HepG2 (cell line): ENCODE data around the gene ELN. TPM values are rescaled to one million over a fixed set of nuclear protein-coding genes. Genes with fewer than 3 reads are reported as not detected.

ENCODE experiments used
- ATAC-seq: fragments of 200-7000 bp; cut with Tn5 transposase; 3 replicates; pipeline ENCODE4 v1.9.1; 2020; ENCODE audit warnings: mild to moderate bottlenecking, moderate library complexity
- BruUV-seq: library from RNA; stranded (reverse); fragments of 400-500 nt; replicated peaks from 2 replicates; lab custom pipeline; 2021; lab: Mats Ljungman, UMichigan
- CTCF ChIA-PET: fragments of 300-600 bp; formaldehyde crosslinking; extraction: SDS; loops from one replicate; lab custom pipeline; 2021; ENCODE audit warnings: low total read pairs, inconsistent platforms, low intra/inter-chr PET ratio; lab: Yijun Ruan, JAX
- POLR2A ChIA-PET: fragments of 350-600 bp; sonication (Branson Sonifier 250); formaldehyde crosslinking; loops from one replicate; lab custom pipeline; 2020; ENCODE audit warnings: antibody characterized with exemption, inconsistent platforms; lab: Yijun Ruan, JAX
- DNase-seq: peaks from one replicate; pipeline ENCODE4 v3.0.0-alpha.2; 2015; ENCODE audit warnings: low spot score
- FAIRE-seq: peaks from 3 replicates; lab custom pipeline; 2011; peaks lifted over from hg19 to GRCh38; lab: Jason Lieb, UNC
- H2AFZ ChIP-seq: one replicate; pipeline ENCODE4 v1.6.1; 2011; ENCODE audit warnings: low read length, inconsistent platforms
- H3K27ac ChIP-seq: fragments of 300-600 bp; 3 replicates; pipeline ENCODE4 v1.8.0; 2011; ENCODE audit warnings: mixed run types, mild to moderate bottlenecking, mixed read lengths, low read length, inconsistent platforms; ENCODE audit not compliant: insufficient read depth; ENCODE audit errors: extremely low read length
- H3K27me3 ChIP-seq, 2 experiments: fragments of 200-600 bp in 1 of 2; 2 replicates in 1 of 2; 3 replicates in 1 of 2; pipeline versions ENCODE4 v1.6.0 to v1.8.0; 2011; ENCODE audit warnings: low read length in 2 of 2, mild to moderate bottlenecking in 2 of 2, moderate library complexity in 2 of 2, inconsistent platforms in 1 of 2; ENCODE audit not compliant: insufficient read depth in 2 of 2, control insufficient read depth in 1 of 2
- H3K36me3 ChIP-seq, 2 experiments: fragments of 200-600 bp in 1 of 2; replicated peaks in 1 of 2; 2 replicates in 1 of 2; 3 replicates in 1 of 2; pipeline versions ENCODE4 v1.5.1 to v1.8.0; 2011; ENCODE audit warnings: low read length in 2 of 2, inconsistent platforms in 1 of 2; ENCODE audit not compliant: insufficient read depth in 2 of 2, control insufficient read depth in 1 of 2
- H3K4me1 ChIP-seq: 2 replicates; pipeline ENCODE4 v1.5.1; 2012; ENCODE audit warnings: low read length, inconsistent platforms; ENCODE audit not compliant: insufficient read depth
- H3K4me2 ChIP-seq: 2 replicates; pipeline ENCODE4 v1.6.0; 2011; ENCODE audit warnings: low read depth, low read length, inconsistent platforms
- H3K4me3 ChIP-seq, 3 experiments: fragments of 200-600 bp in 1 of 3; sonication (generic), shearing (Covaris generic) in 1 of 3; replicated peaks in 1 of 3; 2 replicates each; pipeline ENCODE4 v1.5.1; 2011 to 2016; ENCODE audit warnings: low read length in 3 of 3, inconsistent platforms in 2 of 3, low read depth in 2 of 3, mild to moderate bottlenecking in 2 of 3, control low read depth in 1 of 3, mixed read lengths in 1 of 3; ENCODE audit not compliant: insufficient read depth in 1 of 3
- H3K79me2 ChIP-seq: one replicate; pipeline ENCODE4 v1.6.1; 2011; ENCODE audit warnings: low read length, inconsistent platforms; ENCODE audit not compliant: insufficient read depth
- H3K9ac ChIP-seq: 2 replicates; pipeline ENCODE4 v1.6.0; 2011; ENCODE audit warnings: mild to moderate bottlenecking, low read depth, low read length, inconsistent platforms; ENCODE audit not compliant: insufficient read depth
- H3K9me3 ChIP-seq: 2 replicates; pipeline ENCODE4 v1.5.1; 2012; ENCODE audit warnings: mild to moderate bottlenecking, low read length
- H4K20me1 ChIP-seq: 2 replicates; pipeline ENCODE4 v1.6.0; 2011; ENCODE audit warnings: inconsistent platforms, mild to moderate bottlenecking, low read length, moderate library complexity; ENCODE audit not compliant: insufficient read depth
- FOXO1 ChIP-seq: sonication (generic); formaldehyde crosslinking; IDR thresholded peaks from 2 replicates; pipeline ENCODE4 v1.4.0; 2020; ENCODE audit warnings: missing genetic modification reagents
- KDM1A ChIP-seq: IDR thresholded peaks from 2 replicates; pipeline ENCODE4 v1.6.1; 2016; ENCODE audit warnings: missing compliant biosample characterization
- TCF7 ChIP-seq: sonication (generic); IDR thresholded peaks from 2 replicates; pipeline ENCODE4 v1.6.1; 2016; ENCODE audit warnings: antibody characterized with exemption, low read depth
- ZNF205 ChIP-seq: IDR thresholded peaks from 2 replicates; pipeline ENCODE4 v1.6.1; 2018; ENCODE audit warnings: missing biosample characterization, missing genetic modification reagents
- ZNF30 ChIP-seq: sonication (generic); formaldehyde crosslinking; IDR thresholded peaks from 2 replicates; pipeline ENCODE4 v1.5.0; 2020; ENCODE audit warnings: mild to moderate bottlenecking, missing genetic modification reagents
- ZNF33B ChIP-seq: sonication (generic); formaldehyde crosslinking; IDR thresholded peaks from 2 replicates; pipeline ENCODE4 v1.5.1; 2020; ENCODE audit warnings: mild to moderate bottlenecking, missing genetic modification reagents
- ZNF768 ChIP-seq: sonication (generic); formaldehyde crosslinking; IDR thresholded peaks from 2 replicates; pipeline ENCODE4 v1.4.0; 2020; ENCODE audit warnings: missing genetic modification reagents
- WGBS: methylation state at CpG from one replicate; pipeline ENCODE4 v1.1.6; 2017; ENCODE audit warnings: low lambda C conversion rate; 5-methylcytosine and 5-hydroxymethylcytosine counted together
- in situ Hi-C: cut with HindIII; loops from 2 replicates; pipeline ENCODE4 v1.10.0; 2017; ENCODE audit warnings: low pct_unique_long_range_greater_than_20kb; ENCODE audit not compliant: extremely low pct_ligation_motif_present
- intact Hi-C: fragments of 100-400 bp; cut with micrococcal nuclease; formaldehyde crosslinking; loops from one replicate; pipeline ENCODE4 v1.10.0; 2022; ENCODE audit not compliant: unreplicated experiment
- polyA plus RNA-seq, 8 experiments: library from polyadenylated mRNA; depleted of rRNA in 3 of 8; stranded (reverse) in 7 of 8; unstranded in 1 of 8; fragments of >200 nt; fragmentation: Illumina TruSeq in 4 of 8; extraction: Trizol in 4 of 8; gene quantifications; 2 replicates each; pipeline versions ENCODE4 v1.2.1 to v1.2.3, GENCODE V29; 2011 to 2016; ENCODE audit warnings: low read depth in 4 of 8, missing spikeins in 1 of 8, mixed read lengths in 1 of 8; ENCODE audit not compliant: insufficient read depth in 1 of 8
- total RNA-seq, 5 experiments: library from RNA; depleted of rRNA; stranded (reverse); fragments of >200 nt; fragmentation: Illumina TruSeq; extraction: Trizol; gene quantifications; 2 replicates each; pipeline ENCODE4 v1.2.3, GENCODE V29; 2016; ENCODE audit warnings: low read depth in 1 of 5
- TF ChIP-seq, protein P1 (sequence below): sonication (generic); formaldehyde crosslinking; IDR thresholded peaks from 2 replicates; pipeline ENCODE4 v1.4.0; 2020; ENCODE audit warnings: mild to moderate bottlenecking, missing genetic modification reagents
- TF ChIP-seq, protein P2 (sequence below): fragments of 450-650 bp; IDR thresholded peaks from 2 replicates; pipeline ENCODE4 v1.6.1; 2016

Gene ELN
- total and polyA plus RNA-seq, 2 of the 13 experiments (the other 11 are each of a cell fraction or from before 2014, with no cell fraction given) = 0.15 to 0.37 TPM

DNA sequence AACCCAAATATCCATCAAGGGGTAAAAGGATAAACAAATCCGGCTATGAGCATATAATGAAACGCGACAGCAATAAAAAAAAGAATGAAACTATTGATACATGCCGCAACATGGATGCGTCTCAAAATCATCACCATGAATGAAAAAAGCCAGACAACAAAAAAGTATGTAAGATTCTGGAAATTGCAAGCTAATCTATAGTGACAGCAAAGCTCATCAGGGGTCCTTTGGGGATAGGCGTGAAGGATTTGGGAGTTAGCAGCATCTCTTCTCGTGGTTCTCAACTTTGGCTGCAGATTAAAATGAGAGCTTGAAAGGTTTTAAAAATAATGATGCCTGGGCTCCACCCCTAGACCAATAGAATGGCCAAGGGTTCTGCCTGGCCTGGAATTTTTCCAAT is 46.0 kb upstream of the ELN start:
- peaks cover 0 to 22% of the 10 kb centered on the region in 2 experiments; a peak in 2 of 5 replicates for H3K27me3 ChIP-seq
- CTCF ChIA-PET = no interaction called here
- intact Hi-C loops (no loop called here), in situ Hi-C loops (no loop called here)
- no peak overlapping the region for H2AFZ ChIP-seq
- no peak for DNase-seq
- peaks cover 39% of the 10 kb centered on the region for H3K4me1 ChIP-seq
- 73% methylated on average over 7 of the region's 7 CpGs for WGBS
- H3K9ac ChIP-seq = no peak overlapping the region
- TF ChIP-seq ZNF205 (CRISPR knock-in tag) (no peak), ZNF30 (CRISPR knock-in tag) (no peak), KDM1A (CRISPR knock-in tag) (no peak), ZNF33B (no peak), TCF7 (no peak), FOXO1 (no peak)
- TF ChIP-seq, protein P1, sequence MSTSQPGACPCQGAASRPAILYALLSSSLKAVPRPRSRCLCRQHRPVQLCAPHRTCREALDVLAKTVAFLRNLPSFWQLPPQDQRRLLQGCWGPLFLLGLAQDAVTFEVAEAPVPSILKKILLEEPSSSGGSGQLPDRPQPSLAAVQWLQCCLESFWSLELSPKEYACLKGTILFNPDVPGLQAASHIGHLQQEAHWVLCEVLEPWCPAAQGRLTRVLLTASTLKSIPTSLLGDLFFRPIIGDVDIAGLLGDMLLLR = no peak
- TF ChIP-seq, all 625 proteins: peak for 0
- FAIRE-seq (no peak), ATAC-seq (no peak)
- BruUV-seq = no TSS peak
- Histone ChIP-seq H3K4me2 (no peak overlapping the region), H3K27ac (no peak overlapping the region), H4K20me1 (no peaks in the 10 kb centered on the region), H3K79me2 (no peaks in the 10 kb centered on the region), H3K4me3 (no peak overlapping the region), H3K36me3 (no peaks in the 10 kb centered on the region), H3K9me3 (no peaks in the 10 kb centered on the region)
- POLR2A ChIA-PET = no interaction called here

DNA sequence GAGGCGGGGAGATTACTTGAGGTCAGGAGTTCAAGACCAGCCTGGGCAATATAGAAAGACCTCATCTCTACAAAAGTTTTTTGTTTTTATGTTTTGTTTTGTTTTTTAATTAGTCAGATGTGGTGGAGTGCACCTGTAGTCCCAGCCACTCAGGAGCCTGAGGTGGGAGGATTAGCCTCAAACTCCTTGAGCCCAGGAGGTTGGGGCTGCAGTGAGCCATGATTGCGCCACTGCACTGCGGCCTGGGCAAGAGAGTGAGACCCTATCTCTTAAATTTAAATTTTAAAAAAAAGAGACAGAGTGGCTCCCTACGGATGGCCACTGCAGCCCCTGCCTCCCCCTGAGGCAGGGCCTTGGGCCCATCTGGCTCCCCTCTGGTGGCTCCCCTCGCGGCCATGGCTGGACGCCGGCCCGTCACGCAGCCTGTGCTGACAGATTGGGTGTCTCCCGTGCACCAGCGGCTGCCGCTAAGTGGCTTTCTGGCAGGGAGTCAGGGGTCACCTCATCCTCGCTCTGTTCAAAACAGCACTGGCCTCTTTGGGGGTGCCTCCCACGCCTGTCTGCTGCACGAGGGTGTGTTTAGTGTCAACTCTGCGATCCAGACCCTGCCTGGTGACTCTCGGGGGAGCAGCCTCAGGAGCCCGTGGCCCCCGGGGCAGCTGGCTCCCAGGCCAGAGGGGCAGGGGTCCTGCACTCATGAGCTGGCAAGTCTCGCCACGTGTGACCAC is 44.4 kb upstream of the ELN start:
- Histone ChIP-seq H3K27ac (no peak overlapping the region), H2AFZ (no peak overlapping the region), H3K9ac (no peak overlapping the region), H3K27me3 (peaks cover 0 to 18% of the 10 kb centered on the region in 2 experiments; a peak in 2 of 5 replicates), H3K9me3 (no peaks in the 10 kb centered on the region), H3K4me1 (peaks cover 25% of the 10 kb centered on the region), H4K20me1 (no peaks in the 10 kb centered on the region), H3K4me2 (no peak overlapping the region), H3K79me2 (no peaks in the 10 kb centered on the region), H3K4me3 (no peak overlapping the region), H3K36me3 (no peaks in the 10 kb centered on the region)
- ChIA-PET POLR2A (no interaction called here), CTCF (no interaction called here)
- TF ChIP-seq, protein P2, sequence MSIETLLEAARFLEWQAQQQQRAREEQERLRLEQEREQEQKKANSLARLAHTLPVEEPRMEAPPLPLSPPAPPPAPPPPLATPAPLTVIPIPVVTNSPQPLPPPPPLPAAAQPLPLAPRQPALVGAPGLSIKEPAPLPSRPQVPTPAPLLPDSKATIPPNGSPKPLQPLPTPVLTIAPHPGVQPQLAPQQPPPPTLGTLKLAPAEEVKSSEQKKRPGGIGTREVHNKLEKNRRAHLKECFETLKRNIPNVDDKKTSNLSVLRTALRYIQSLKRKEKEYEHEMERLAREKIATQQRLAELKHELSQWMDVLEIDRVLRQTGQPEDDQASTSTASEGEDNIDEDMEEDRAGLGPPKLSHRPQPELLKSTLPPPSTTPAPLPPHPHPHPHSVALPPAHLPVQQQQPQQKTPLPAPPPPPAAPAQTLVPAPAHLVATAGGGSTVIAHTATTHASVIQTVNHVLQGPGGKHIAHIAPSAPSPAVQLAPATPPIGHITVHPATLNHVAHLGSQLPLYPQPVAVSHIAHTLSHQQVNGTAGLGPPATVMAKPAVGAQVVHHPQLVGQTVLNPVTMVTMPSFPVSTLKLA = 0 out of 2 replicates have a peak, but pooled peaks have one; percentile 54
- TF ChIP-seq ZNF768 (CRISPR knock-in tag) = no peak
- BruUV-seq = no TSS peak
- ATAC-seq (no peak), DNase-seq (no peak), FAIRE-seq (no peak)
- intact Hi-C loops = no loop called here
- in situ Hi-C loops = no loop called here
- WGBS = 67% methylated on average over 18 of the region's 22 CpGs
